ENCODE measurements around the gene PPP3R1. TPM values are rescaled to one million over a fixed set of nuclear protein-coding genes. Genes with fewer than 3 reads are reported as not detected.

Gene PPP3R1
- total and polyA plus RNA-seq, 4 donors: 2.4 to 42.5 (median 18.3) TPM

DNA sequence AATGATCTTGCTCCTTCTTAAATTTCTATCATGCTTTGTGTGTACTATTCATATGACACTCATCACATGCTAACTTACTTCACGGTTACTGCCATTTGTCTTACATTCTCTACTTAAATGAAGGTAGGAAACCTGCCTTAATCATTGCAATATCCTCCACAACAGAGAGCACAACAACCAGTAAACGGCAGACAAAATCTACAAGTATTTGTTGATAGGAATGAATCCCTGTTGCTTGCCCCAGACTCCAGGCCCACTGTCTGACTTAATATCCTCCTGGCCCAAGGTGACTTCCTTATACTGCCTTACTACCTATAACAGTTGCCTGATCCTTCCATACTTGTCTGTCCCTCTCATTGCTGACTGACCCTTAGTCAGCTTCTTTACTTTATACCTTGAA lies 3.5 kb downstream of the PPP3R1 start:
- Histone ChIP-seq H3K36me3 (ENCODE audit: control insufficient read depth in 4 of 4, insufficient read depth in 3 of 4, low read depth in 1 of 4, low read length in 3 of 4) (no peaks in the 10 kb centered on the region), H3K27me3 (ENCODE audit: control insufficient read depth in 4 of 4, insufficient read depth in 4 of 4, low read length in 3 of 4) (no peaks in the 10 kb centered on the region), H3K4me3 (ENCODE audit: low read depth in 1 of 3, low read length in 3 of 3) (no peak overlapping the region), H3K9me3 (ENCODE audit: control insufficient read depth in 4 of 4, low read length in 3 of 4) (no peaks in the 10 kb centered on the region), H3K9ac (ENCODE audit: low read depth in 1 of 2, low read length in 2 of 2) (no peak overlapping the region), H3K27ac (ENCODE audit: low read depth in 1 of 2, low read length in 2 of 2) (no peak overlapping the region), H3K4me1 (ENCODE audit: control insufficient read depth in 4 of 4, insufficient read depth in 4 of 4, low read length in 3 of 4) (peaks cover 13 to 61% (median 31%) of the 10 kb centered on the region in 4 donors)
- TF ChIP-seq TAF1 (conservative IDR thresholded peaks at IDR 0.05) (no peak), HNF4G (IDR thresholded peaks at IDR 0.05) (no peak), YY1 (IDR thresholded peaks at IDR 0.05) (no peak), JUND (IDR thresholded peaks at IDR 0.05) (no peak), NR2F2 (IDR thresholded peaks at IDR 0.05) (no peak), SP1 (IDR thresholded peaks at IDR 0.05) (no peak), FOXA2 (IDR thresholded peaks at IDR 0.05) (no peak), EGR1 (IDR thresholded peaks at IDR 0.05; ENCODE audit: low read depth in 2 of 2) (no peak), RXRA (IDR thresholded peaks at IDR 0.05) (no peak), FOXA1 (IDR thresholded peaks at IDR 0.05) (no peak), GABPA (IDR thresholded peaks at IDR 0.05 in 1 of 2, conservative IDR thresholded peaks at IDR 0.05 in 1 of 2) (no peak)
- TF ChIP-seq, protein P1, sequence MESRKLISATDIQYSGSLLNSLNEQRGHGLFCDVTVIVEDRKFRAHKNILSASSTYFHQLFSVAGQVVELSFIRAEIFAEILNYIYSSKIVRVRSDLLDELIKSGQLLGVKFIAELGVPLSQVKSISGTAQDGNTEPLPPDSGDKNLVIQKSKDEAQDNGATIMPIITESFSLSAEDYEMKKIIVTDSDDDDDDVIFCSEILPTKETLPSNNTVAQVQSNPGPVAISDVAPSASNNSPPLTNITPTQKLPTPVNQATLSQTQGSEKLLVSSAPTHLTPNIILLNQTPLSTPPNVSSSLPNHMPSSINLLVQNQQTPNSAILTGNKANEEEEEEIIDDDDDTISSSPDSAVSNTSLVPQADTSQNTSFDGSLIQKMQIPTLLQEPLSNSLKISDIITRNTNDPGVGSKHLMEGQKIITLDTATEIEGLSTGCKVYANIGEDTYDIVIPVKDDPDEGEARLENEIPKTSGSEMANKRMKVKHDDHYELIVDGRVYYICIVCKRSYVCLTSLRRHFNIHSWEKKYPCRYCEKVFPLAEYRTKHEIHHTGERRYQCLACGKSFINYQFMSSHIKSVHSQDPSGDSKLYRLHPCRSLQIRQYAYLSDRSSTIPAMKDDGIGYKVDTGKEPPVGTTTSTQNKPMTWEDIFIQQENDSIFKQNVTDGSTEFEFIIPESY (IDR thresholded peaks at IDR 0.05): no peak
- TF ChIP-seq, protein P2, sequence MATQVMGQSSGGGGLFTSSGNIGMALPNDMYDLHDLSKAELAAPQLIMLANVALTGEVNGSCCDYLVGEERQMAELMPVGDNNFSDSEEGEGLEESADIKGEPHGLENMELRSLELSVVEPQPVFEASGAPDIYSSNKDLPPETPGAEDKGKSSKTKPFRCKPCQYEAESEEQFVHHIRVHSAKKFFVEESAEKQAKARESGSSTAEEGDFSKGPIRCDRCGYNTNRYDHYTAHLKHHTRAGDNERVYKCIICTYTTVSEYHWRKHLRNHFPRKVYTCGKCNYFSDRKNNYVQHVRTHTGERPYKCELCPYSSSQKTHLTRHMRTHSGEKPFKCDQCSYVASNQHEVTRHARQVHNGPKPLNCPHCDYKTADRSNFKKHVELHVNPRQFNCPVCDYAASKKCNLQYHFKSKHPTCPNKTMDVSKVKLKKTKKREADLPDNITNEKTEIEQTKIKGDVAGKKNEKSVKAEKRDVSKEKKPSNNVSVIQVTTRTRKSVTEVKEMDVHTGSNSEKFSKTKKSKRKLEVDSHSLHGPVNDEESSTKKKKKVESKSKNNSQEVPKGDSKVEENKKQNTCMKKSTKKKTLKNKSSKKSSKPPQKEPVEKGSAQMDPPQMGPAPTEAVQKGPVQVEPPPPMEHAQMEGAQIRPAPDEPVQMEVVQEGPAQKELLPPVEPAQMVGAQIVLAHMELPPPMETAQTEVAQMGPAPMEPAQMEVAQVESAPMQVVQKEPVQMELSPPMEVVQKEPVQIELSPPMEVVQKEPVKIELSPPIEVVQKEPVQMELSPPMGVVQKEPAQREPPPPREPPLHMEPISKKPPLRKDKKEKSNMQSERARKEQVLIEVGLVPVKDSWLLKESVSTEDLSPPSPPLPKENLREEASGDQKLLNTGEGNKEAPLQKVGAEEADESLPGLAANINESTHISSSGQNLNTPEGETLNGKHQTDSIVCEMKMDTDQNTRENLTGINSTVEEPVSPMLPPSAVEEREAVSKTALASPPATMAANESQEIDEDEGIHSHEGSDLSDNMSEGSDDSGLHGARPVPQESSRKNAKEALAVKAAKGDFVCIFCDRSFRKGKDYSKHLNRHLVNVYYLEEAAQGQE (IDR thresholded peaks at IDR 0.05): no peak
- TF ChIP-seq, protein P3, sequence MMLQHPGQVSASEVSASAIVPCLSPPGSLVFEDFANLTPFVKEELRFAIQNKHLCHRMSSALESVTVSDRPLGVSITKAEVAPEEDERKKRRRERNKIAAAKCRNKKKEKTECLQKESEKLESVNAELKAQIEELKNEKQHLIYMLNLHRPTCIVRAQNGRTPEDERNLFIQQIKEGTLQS (IDR thresholded peaks at IDR 0.05): no peak
- 75% methylated on average over 2 of the region's 2 CpGs for WGBS
- DNase-seq (ENCODE audit: low spot score): no peak

DNA sequence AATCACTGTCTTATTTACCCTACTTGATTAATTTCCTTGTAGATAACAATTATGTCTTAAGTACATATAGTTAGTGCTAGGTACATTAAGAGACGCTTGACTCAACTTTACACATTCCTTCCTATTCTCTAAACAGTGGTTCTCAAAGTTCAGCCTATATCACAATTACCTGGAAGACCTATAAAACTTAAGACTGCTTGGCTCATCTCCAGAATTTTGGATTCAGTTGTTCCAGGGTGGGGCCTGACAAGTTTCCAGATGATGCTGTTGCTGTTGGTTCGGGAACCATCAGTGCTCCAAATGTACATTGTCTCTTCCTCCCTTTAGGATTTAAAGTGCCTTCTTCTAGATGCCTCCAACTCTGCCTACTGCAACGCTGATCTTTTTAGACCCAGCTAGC lies 4.0 kb downstream of the PPP3R1 start:
- no peak overlapping the region for H3K9ac ChIP-seq (ENCODE audit: low read depth in 1 of 2, low read length in 2 of 2)
- no peaks in the 10 kb centered on the region for H3K27me3 ChIP-seq (ENCODE audit: control insufficient read depth in 4 of 4, insufficient read depth in 4 of 4, low read length in 3 of 4)
- no peaks in the 10 kb centered on the region for H3K9me3 ChIP-seq (ENCODE audit: control insufficient read depth in 4 of 4, low read length in 3 of 4)
- no peaks in the 10 kb centered on the region for H3K36me3 ChIP-seq (ENCODE audit: control insufficient read depth in 4 of 4, insufficient read depth in 3 of 4, low read depth in 1 of 4, low read length in 3 of 4)
- TF ChIP-seq HNF4A (conservative IDR thresholded peaks at IDR 0.05) (no peak), FOXA1 (IDR thresholded peaks at IDR 0.05) (no peak), JUND (IDR thresholded peaks at IDR 0.05) (no peak), YY1 (IDR thresholded peaks at IDR 0.05) (no peak), NR2F2 (IDR thresholded peaks at IDR 0.05) (no peak)
- TF ChIP-seq, protein P2 (IDR thresholded peaks at IDR 0.05): no peak
- TF ChIP-seq, protein P4, sequence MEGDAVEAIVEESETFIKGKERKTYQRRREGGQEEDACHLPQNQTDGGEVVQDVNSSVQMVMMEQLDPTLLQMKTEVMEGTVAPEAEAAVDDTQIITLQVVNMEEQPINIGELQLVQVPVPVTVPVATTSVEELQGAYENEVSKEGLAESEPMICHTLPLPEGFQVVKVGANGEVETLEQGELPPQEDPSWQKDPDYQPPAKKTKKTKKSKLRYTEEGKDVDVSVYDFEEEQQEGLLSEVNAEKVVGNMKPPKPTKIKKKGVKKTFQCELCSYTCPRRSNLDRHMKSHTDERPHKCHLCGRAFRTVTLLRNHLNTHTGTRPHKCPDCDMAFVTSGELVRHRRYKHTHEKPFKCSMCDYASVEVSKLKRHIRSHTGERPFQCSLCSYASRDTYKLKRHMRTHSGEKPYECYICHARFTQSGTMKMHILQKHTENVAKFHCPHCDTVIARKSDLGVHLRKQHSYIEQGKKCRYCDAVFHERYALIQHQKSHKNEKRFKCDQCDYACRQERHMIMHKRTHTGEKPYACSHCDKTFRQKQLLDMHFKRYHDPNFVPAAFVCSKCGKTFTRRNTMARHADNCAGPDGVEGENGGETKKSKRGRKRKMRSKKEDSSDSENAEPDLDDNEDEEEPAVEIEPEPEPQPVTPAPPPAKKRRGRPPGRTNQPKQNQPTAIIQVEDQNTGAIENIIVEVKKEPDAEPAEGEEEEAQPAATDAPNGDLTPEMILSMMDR (IDR thresholded peaks at IDR 0.05; ENCODE audit: low read depth, low read length, missing input control): no peak
- TF ChIP-seq, protein P3 (IDR thresholded peaks at IDR 0.05): no peak
- no peak overlapping the region for H3K4me3 ChIP-seq (ENCODE audit: low read depth in 1 of 3, low read length in 3 of 3)
- WGBS: 85% methylated on average over 3 of the region's 3 CpGs
- peaks cover 13 to 58% (median 30%) of the 10 kb centered on the region in 4 donors for H3K4me1 ChIP-seq (ENCODE audit: control insufficient read depth in 4 of 4, insufficient read depth in 4 of 4, low read length in 3 of 4)
- DNase-seq (ENCODE audit: low spot score): no peak
- no peak overlapping the region for H3K27ac ChIP-seq (ENCODE audit: low read depth in 1 of 2, low read length in 2 of 2)
